Mucosa of stomach (tissue), 1 donor: ENCODE data around the gene CRYBG2.

Experiments used
- H3K27me3 ChIP-seq: one replicate; pipeline ENCODE4 v1.7.0; 2013; ENCODE audit warnings: mild to moderate bottlenecking, low read length; ENCODE audit not compliant: control insufficient read depth, insufficient read depth
- H3K36me3 ChIP-seq: one replicate; pipeline ENCODE4 v1.7.0; 2013; ENCODE audit warnings: low read length; ENCODE audit not compliant: control insufficient read depth, insufficient read depth
- H3K4me1 ChIP-seq: one replicate; pipeline ENCODE4 v1.7.0; 2013; ENCODE audit warnings: mild to moderate bottlenecking, low read length; ENCODE audit not compliant: control insufficient read depth, insufficient read depth
- H3K4me3 ChIP-seq: one replicate; pipeline ENCODE4 v1.7.0; 2013; ENCODE audit warnings: low read length
- H3K9ac ChIP-seq: one replicate; pipeline ENCODE4 v1.7.0; 2013; ENCODE audit warnings: mild to moderate bottlenecking, low read length, moderate library complexity
- H3K9me3 ChIP-seq: one replicate; pipeline ENCODE4 v1.7.0; 2013; ENCODE audit warnings: mild to moderate bottlenecking, low read length, moderate library complexity; ENCODE audit not compliant: control insufficient read depth
- donor health status: Pancreatic carcinoma.

CRYBG2 gene

DNA sequence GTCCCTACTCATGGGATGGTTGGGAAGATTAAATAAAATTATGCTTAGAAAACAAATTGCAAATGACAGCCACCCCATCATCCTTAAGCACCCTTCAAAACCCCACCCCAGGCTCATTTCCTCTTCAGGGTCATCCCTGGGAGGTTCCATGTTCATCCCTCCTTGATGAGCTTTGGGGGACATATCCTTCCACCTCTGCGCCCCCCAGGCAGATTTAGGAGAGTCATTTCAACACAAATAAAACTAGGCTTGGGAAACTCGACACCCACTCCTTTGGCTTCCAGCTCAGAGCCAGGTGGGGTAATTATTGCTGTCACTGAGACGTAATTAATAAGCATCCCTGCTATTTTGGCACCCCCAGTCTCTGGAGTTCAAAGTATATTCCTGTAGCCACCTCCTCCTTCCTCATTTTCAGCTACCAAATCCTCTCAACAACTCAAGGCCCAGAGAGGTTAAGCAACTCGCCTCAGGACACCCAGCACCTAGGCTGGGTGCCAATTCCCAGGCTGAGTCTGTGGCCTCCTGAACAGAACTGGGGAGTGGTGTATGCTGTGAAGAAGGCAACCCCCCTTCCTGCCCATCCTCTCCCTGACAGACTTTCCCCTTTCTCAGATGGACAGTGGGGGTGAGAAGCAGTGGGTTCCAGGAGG is 595 bp downstream of the CRYBG2 start:
- H3K4me1 ChIP-seq, result peaks cover 63% of the 10 kb centered on the region
- H3K9ac ChIP-seq, result peak overlapping the region; percentile 19
- H3K9me3 ChIP-seq, result no peaks in the 10 kb centered on the region
- no peak overlapping the region for H3K4me3 ChIP-seq
- no peaks in the 10 kb centered on the region for H3K27me3 ChIP-seq
- H3K36me3 ChIP-seq, result no peaks in the 10 kb centered on the region

DNA sequence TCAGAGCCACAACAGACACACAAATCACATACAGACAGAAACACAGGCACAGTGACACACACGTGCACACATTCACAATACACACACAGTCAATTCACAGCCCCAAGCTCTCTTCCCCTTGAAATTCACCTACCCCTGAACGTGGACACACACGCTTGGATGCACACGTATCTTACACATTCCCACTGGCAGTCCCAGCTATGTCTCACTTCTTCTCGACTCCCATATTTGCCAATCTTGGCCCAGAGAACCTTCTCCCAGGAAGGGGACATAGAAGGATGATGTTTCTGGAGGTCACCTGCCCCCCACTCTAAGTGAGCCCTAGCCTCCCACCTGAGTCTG is 1.6 kb downstream of the CRYBG2 start:
- H3K9me3 ChIP-seq, result no peaks in the 10 kb centered on the region
- peaks cover 53% of the 10 kb centered on the region for H3K4me1 ChIP-seq
- H3K36me3 ChIP-seq, result no peaks in the 10 kb centered on the region
- no peaks in the 10 kb centered on the region for H3K27me3 ChIP-seq
- no peak overlapping the region for H3K4me3 ChIP-seq
- no peak overlapping the region for H3K9ac ChIP-seq

DNA sequence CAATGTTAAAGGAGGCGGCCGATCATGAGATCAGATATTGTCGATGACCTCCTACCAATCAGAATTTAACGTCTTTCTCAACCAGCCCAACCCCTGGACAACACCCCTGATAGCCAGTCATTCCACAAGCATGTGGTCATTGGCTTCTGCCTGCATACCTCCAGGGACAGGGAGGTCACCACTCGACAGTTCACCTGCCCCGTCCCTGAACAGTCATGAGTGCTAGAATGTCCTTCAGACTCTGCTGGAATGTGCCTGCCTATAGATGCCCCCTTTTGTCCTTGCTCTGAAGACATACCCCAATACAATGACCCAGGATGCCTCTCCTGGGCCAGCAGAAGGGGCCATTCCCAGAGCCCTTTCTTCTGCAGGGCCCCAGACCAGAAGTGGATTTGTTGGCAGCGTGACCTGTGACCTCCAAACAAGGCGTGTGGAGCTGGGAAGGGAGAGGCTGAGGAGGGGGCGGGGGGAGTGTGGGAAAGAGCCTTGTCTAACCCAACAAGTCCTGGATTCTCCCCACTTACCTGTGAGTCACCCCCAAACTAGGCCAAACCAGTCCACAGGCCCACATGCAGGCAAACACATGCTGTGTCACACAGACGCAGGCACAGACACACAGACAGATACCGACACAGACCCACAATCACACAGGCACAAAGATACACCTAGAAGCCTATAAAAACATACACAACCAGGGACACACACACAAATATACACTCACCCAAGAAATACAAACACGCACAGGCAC is 2.2 kb downstream of the CRYBG2 start:
- no peaks in the 10 kb centered on the region for H3K9me3 ChIP-seq
- H3K4me3 ChIP-seq, result no peak overlapping the region
- H3K9ac ChIP-seq, result no peak overlapping the region
- H3K36me3 ChIP-seq, result no peaks in the 10 kb centered on the region
- H3K27me3 ChIP-seq, result no peaks in the 10 kb centered on the region
- H3K4me1 ChIP-seq, result peaks cover 47% of the 10 kb centered on the region

DNA sequence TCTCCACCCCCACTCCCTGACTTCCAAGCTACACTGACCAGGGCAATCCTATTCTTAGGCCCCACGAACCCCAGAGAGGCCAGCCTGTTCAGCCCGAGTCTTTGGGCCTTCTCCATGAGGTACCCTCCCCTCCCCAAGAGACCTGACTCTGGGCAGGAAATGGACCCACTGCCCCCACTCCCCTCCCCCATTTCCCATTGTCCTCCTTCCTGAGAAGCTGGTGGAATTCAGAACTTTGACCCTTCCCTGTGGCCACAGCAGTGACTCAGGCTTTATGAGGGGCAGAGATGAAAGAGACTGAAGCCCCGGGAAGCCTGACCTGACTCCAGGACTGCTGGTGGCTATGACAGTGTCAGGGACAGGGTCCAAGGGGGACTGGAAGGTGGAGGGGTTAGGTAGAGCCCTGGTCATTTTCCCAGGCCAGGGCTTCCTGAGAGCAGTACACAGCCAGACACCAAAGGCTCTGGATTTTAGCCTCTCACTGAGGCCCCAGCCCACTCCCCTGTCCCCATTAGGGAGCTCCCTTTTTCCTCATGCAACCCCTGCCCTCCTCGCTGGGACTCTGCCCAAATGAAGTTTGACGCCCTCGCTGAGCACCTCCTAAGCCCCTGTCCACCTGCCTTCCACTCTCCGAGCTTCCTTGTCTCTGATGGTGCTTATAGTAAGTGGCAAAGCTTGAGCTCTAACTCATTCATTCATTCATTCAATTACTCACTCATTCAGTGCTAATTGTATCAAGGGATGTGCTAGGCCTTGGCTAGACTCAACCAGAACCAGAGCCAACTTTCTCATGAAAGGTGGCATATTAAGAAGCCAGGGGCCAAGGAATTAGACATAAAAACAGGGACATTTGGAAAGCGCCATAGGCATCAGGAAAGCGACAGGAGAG is 3.0 kb downstream of the CRYBG2 start:
- no peaks in the 10 kb centered on the region for H3K36me3 ChIP-seq
- H3K27me3 ChIP-seq, result no peaks in the 10 kb centered on the region
- no peak overlapping the region for H3K4me3 ChIP-seq
- H3K9ac ChIP-seq, result no peak overlapping the region
- H3K4me1 ChIP-seq, result peaks cover 39% of the 10 kb centered on the region
- no peaks in the 10 kb centered on the region for H3K9me3 ChIP-seq

DNA sequence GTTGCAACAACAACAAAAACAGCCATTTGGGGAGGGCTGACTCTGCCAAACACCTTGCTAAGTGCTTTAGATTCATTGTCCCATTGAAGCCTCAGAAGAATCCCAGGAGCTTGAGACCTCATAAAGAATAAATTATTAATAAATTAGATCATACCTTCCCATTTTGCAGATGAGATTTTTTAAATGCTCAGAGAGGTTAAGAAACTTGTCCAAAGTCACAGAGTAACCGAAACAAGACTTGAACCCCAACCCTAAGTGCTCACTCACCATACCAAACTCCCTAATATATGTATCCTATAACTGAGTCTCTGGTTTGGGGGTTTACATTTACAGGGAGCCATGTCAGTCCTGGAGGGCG is 3.6 kb downstream of the CRYBG2 start:
- no peak overlapping the region for H3K4me3 ChIP-seq
- no peaks in the 10 kb centered on the region for H3K36me3 ChIP-seq
- H3K9me3 ChIP-seq, result no peaks in the 10 kb centered on the region
- H3K4me1 ChIP-seq, result peaks cover 34% of the 10 kb centered on the region
- H3K27me3 ChIP-seq, result no peaks in the 10 kb centered on the region
- H3K9ac ChIP-seq, result no peak overlapping the region

DNA sequence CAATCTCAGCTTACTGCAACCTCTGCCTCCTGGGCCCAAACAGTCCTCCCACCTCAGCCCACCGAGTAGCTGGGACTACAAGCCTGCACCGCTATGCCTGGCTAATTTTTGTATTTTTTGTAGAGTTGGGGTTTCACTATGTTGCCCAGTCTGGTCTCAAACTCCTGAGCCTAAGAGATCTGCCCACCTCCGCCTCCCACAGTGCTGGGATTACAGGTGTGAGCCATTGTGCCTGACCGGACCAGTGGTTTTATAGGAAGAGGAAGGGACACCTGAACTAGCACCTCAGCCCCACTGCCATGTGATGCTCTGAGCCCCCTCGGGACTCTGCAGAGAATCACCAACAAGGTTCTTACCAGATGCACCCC is 4.1 kb downstream of the CRYBG2 start:
- H3K9ac ChIP-seq, result no peak overlapping the region
- no peaks in the 10 kb centered on the region for H3K27me3 ChIP-seq
- no peak overlapping the region for H3K4me3 ChIP-seq
- H3K9me3 ChIP-seq, result no peaks in the 10 kb centered on the region
- H3K36me3 ChIP-seq, result no peaks in the 10 kb centered on the region
- H3K4me1 ChIP-seq, result peaks cover 34% of the 10 kb centered on the region

DNA sequence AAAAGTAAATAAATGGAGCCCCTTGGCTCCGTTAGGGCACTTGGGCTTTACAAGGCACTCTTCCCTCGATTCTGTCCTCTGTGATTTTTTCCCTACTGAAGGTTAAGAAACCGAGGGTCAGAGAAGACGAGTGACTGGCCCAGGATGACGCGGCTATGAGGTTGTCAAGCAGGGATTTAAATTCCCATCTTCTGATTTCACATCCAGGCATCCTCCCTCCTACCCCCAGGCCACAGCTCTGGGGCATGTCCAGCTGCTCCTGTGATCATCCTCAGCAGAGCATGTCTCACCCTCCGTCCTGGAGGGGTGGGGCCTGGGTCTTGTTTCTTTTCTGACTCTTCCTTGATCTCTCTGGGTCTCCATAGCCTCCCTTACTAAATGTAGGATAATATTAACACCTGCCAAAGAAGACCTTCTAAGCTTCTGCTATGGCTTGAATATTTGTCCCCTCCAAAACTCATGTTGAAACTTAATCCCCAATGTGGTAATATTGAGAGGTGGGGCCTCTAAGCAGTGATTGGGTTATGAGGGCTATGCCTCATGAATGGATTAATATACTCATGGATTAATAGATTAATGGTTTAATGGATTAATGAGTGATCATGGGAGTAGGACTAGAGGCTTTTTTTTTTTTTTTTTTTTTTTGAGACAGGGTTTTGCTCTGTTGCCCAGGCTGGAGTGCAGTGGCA is 4.6 kb downstream of the CRYBG2 start:
- Histone ChIP-seq H3K36me3 (no peaks in the 10 kb centered on the region), H3K27me3 (peaks cover 4% of the 10 kb centered on the region), H3K9me3 (no peaks in the 10 kb centered on the region), H3K4me1 (peaks cover 30% of the 10 kb centered on the region), H3K4me3 (no peak overlapping the region), H3K9ac (no peak overlapping the region)

DNA sequence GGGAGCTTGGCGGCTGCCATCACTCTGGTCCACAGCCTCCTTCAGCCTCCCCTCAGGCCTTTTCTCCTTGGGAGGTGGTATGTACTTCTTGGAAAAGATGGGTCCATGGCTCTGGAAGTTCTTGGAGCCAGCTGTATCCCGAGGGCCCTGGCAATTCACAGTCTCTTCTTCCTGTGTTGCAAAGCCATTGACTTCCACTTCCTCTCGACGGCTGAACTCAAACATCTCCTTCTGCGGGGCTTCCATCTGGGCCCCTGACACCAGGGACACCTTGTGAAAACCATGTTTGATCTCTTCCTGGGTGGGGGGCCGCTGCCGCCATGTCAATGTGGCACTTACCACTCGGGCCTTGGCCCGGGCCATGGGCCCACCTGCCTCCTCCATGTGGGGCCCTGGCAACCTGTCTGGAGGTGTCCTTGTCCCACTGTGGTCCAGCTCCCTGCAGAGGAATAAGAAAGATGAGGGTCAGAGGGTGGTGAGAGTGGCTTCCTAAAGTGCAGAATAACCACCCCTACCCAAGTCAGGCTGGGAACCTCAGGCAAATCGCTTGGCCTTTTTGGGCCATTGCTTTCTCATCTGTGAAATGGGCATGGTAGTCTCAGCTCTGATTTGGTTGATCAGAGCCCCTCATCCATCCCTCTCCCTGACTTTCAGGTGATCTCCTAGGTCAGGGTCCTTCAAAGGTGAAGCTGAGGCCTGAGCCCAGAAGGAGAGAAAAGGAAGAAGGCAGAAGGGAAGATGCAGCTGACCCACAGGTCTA is 7.5 kb downstream of the CRYBG2 start:
- H3K4me1 ChIP-seq, result peaks cover 10% of the 10 kb centered on the region
- no peak overlapping the region for H3K9ac ChIP-seq
- H3K4me3 ChIP-seq, result no peak overlapping the region
- H3K27me3 ChIP-seq, result peaks cover 12% of the 10 kb centered on the region
- no peaks in the 10 kb centered on the region for H3K36me3 ChIP-seq
- H3K9me3 ChIP-seq, result no peaks in the 10 kb centered on the region

DNA sequence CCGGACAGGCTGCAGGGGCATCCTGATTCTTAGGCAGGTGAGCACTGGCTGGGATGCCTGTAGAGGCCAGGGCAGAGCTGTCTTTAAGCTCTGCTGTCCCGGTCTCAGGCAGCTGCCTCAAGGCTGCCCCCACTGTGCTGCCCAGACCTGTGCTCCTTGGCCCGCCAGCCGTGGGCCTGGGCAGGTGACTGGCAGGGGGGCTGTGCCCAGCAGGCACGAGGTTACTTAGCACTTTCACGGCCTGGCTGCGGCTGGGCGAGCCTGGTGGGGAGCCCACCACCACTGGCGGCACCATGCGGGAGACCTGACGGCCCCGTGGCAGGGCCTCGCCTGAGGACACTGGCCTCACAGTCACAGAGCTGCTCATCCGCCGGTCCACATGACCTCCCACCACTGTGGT is 8.2 kb downstream of the CRYBG2 start:
- peaks cover 3% of the 10 kb centered on the region for H3K4me1 ChIP-seq
- no peaks in the 10 kb centered on the region for H3K9me3 ChIP-seq
- H3K27me3 ChIP-seq, result peaks cover 12% of the 10 kb centered on the region
- no peak overlapping the region for H3K9ac ChIP-seq
- no peaks in the 10 kb centered on the region for H3K36me3 ChIP-seq
- H3K4me3 ChIP-seq, result no peak overlapping the region

DNA sequence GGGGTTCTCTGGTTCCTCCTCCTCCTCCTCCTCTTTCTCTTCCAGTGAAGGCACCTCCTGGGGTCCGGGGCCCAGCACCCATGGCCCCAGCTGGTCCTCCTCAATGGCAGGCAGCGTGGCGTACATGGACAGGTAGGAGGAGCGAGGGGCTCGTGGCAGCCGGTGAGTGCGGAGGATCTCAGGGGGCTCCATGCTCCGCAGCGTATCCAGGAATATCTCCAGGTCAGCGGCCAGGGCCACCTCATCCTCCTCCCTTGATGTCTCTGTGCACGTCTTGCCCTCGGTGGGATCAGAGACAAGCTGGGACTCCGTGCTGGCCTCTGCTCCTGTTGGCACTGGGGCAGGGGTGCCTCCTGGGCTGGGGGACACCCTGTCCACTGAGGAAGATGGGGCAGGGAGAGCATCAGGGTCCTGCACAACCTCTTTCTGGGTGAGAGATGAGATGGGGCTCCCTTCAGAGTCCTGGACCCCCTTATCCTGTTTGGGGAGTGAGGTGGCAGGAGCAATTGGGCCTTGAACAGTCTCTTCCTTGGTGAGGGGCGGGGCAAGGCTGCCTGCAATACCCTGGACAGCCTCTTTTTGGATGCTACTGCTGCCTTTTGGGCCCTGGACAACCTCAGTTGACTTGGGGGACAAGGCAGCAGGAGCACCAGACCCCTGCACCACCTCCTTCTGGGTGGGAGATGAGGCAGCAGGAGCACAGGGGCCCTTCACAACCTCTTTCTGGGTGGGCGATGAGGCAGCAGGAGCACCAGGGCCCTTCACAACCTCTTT is 9.6 kb downstream of the CRYBG2 start:
- no peaks in the 10 kb centered on the region for H3K4me1 ChIP-seq
- H3K36me3 ChIP-seq, result no peaks in the 10 kb centered on the region
- H3K27me3 ChIP-seq, result peaks cover 12% of the 10 kb centered on the region
- no peak overlapping the region for H3K9ac ChIP-seq
- H3K9me3 ChIP-seq, result no peaks in the 10 kb centered on the region
- H3K4me3 ChIP-seq, result no peak overlapping the region

DNA sequence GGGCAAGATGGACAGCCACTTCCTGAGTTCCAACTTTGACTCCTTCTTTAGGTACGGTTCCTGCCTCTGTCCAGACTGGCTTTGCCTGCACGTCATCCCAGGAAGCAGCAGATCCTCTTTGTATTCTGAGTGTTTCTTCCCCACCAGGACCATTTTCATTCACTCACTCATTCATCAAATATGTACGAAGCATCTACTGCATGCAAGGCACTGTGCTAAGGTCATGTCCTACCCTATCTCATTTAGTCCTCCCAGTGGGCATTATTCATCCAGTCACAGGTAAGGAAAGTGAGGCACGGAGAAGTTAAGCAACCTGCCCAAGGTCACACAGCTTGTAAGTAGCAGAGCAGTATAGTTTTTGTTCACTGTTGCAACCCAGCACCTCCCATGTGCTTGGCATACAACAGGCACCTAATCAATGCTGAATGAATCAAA is 13.9 kb downstream of the CRYBG2 start:
- H3K9me3 ChIP-seq, result no peaks in the 10 kb centered on the region
- H3K9ac ChIP-seq, result no peak overlapping the region
- H3K4me1 ChIP-seq, result no peaks in the 10 kb centered on the region
- no peak overlapping the region for H3K4me3 ChIP-seq
- no peaks in the 10 kb centered on the region for H3K36me3 ChIP-seq
- peaks cover 12% of the 10 kb centered on the region for H3K27me3 ChIP-seq
